Spinal cord (tissue), 10 donors: ENCODE measurements around the gene EFNA5. TPM values are rescaled to one million over a fixed set of nuclear protein-coding genes. Genes with fewer than 3 reads are reported as not detected.

Source experiments
- DNase-seq, 6 donors: peaks; one replicate each; pipeline versions ENCODE4 v3.0.0 to v3.0.0-alpha.2; 2013 to 2015; ENCODE audit warnings: low spot score in 6 of 6, low read depth in 4 of 6
- H3K27ac ChIP-seq: one replicate; pipeline ENCODE4 v1.5.1; 2013; ENCODE audit warnings: low read depth, low read length, control low read depth
- H3K27me3 ChIP-seq: one replicate; pipeline ENCODE4 v1.6.1; 2013; ENCODE audit warnings: low read length; ENCODE audit not compliant: control insufficient read depth, insufficient read depth
- H3K36me3 ChIP-seq: one replicate; pipeline ENCODE4 v1.6.1; 2013; ENCODE audit warnings: low read length; ENCODE audit not compliant: control insufficient read depth, insufficient read depth
- H3K4me1 ChIP-seq: one replicate; pipeline ENCODE4 v1.6.1; 2013; ENCODE audit warnings: low read length; ENCODE audit not compliant: control insufficient read depth, insufficient read depth
- H3K4me3 ChIP-seq: one replicate; pipeline ENCODE4 v1.5.1; 2013; ENCODE audit warnings: low read depth, low read length, control low read depth
- H3K9me3 ChIP-seq: one replicate; pipeline ENCODE4 v1.6.1; 2013; ENCODE audit warnings: low read length; ENCODE audit not compliant: control insufficient read depth, insufficient read depth
- WGBS: methylation state at CpG from one replicate; pipeline ENCODE4 v1.1.5; 2013; ENCODE audit warnings: missing lambda C conversion rate; ENCODE audit not compliant: insufficient coverage; 5-methylcytosine and 5-hydroxymethylcytosine counted together
- polyA plus RNA-seq, 2 donors: library from polyadenylated mRNA; unstranded; fragments of 120-200 nt; gene quantifications; one replicate each; pipeline ENCODE4 v1.2.1, GENCODE V29; 2013; ENCODE audit not compliant: insufficient read length in 2 of 2
- total RNA-seq, 2 donors: library from RNA; depleted of rRNA in 1 of 2; stranded (reverse); fragments of 120-200 nt in 1 of 2; fragments of >200 nt in 1 of 2; gene quantifications; one replicate each; pipeline versions ENCODE4 v1.2.3 to v1.2.4, GENCODE V29; 2013 to 2014
- donor health status: healthy.

Gene EFNA5
- total and polyA plus RNA-seq, 4 donors: 11.7 to 17.7 (median 17.1) TPM

- no CpG with 5 or more reads among the region's 4 CpGs for WGBS
- H3K27me3 ChIP-seq: peaks cover 10% of the 10 kb centered on the region
Measured at GRCh38 chr5:107674655-107675054, 3.9 kb upstream of the EFNA5 start.

GRCh38 chr5:107673368-107674136 lies 2.8 kb upstream of the EFNA5 start:
- peak overlapping the region; percentile 80 for H3K27ac ChIP-seq
- H3K9me3 ChIP-seq: no peaks in the 10 kb centered on the region
- 0% methylated on average over 27 of the region's 32 CpGs for WGBS
- H3K4me3 ChIP-seq: peak overlapping the region; percentile 85
- DNase-seq: peak in 5 of 6 donors; percentile 79 to 97 (median 82)
- H3K4me1 ChIP-seq: peaks cover 39% of the 10 kb centered on the region
- H3K27me3 ChIP-seq: peaks cover 20% of the 10 kb centered on the region
- H3K36me3 ChIP-seq: peaks cover 3% of the 10 kb centered on the region

More at GRCh38 chr5:107674655-107675054, 3.9 kb upstream of the EFNA5 start:
- no peak overlapping the region for H3K4me3 ChIP-seq
- no peak for DNase-seq
- peaks cover 3% of the 10 kb centered on the region for H3K36me3 ChIP-seq
- peaks cover 31% of the 10 kb centered on the region for H3K4me1 ChIP-seq
- H3K9me3 ChIP-seq: no peaks in the 10 kb centered on the region
- H3K27ac ChIP-seq: no peak overlapping the region

GRCh38 chr5:107673039-107673367 lies 2.3 kb upstream of the EFNA5 start:
- Histone ChIP-seq H3K27ac (peak overlapping the region; percentile 80), H3K36me3 (peaks cover 3% of the 10 kb centered on the region), H3K27me3 (peaks cover 20% of the 10 kb centered on the region), H3K9me3 (no peaks in the 10 kb centered on the region), H3K4me1 (peaks cover 39% of the 10 kb centered on the region), H3K4me3 (peak overlapping the region; percentile 85)
- DNase-seq: no peak
- 0% methylated on average over 9 of the region's 11 CpGs for WGBS

GRCh38 chr5:107672211-107673038 lies 1.7 kb upstream of the EFNA5 start:
- no peaks in the 10 kb centered on the region for H3K9me3 ChIP-seq
- H3K27ac ChIP-seq: peak overlapping the region; percentile 82
- DNase-seq: peak in 5 of 6 donors; percentile 72 to 98 (median 84)
- peaks cover 20% of the 10 kb centered on the region for H3K27me3 ChIP-seq
- peaks cover 3% of the 10 kb centered on the region for H3K36me3 ChIP-seq
- peak overlapping the region; percentile 85 for H3K4me3 ChIP-seq
- WGBS: under 1% methylated on average over 45 of the region's 66 CpGs
- peaks cover 39% of the 10 kb centered on the region for H3K4me1 ChIP-seq

- DNase-seq: peak in 1 of 6 donors; percentile 48
- Histone ChIP-seq H3K27ac (peak overlapping the region; percentile 82), H3K36me3 (peaks cover 3% of the 10 kb centered on the region), H3K4me3 (peak overlapping the region; percentile 85), H3K9me3 (no peaks in the 10 kb centered on the region), H3K4me1 (peaks cover 39% of the 10 kb centered on the region), H3K27me3 (peaks cover 20% of the 10 kb centered on the region)
- WGBS: 0% methylated on average over 10 of the region's 20 CpGs
Measured at GRCh38 chr5:107671742-107672210, 1.0 kb upstream of the EFNA5 start.

GRCh38 chr5:107670087-107670931 lies 428 bp downstream of the EFNA5 start:
- Histone ChIP-seq H3K9me3 (no peaks in the 10 kb centered on the region), H3K4me1 (peaks cover 39% of the 10 kb centered on the region), H3K4me3 (peak overlapping the region; percentile 85), H3K27ac (peak overlapping the region; percentile 57), H3K27me3 (peaks cover 16% of the 10 kb centered on the region), H3K36me3 (peaks cover 3% of the 10 kb centered on the region)
- WGBS: under 1% methylated on average over 73 of the region's 77 CpGs
- DNase-seq: peak in 4 of 6 donors; percentile 18 to 75 (median 48)

- Histone ChIP-seq H3K27ac (peak overlapping the region; percentile 64), H3K36me3 (peaks cover 3% of the 10 kb centered on the region), H3K9me3 (no peaks in the 10 kb centered on the region), H3K4me3 (peak overlapping the region; percentile 85), H3K27me3 (peaks cover 16% of the 10 kb centered on the region), H3K4me1 (peaks cover 39% of the 10 kb centered on the region)
- DNase-seq: peak in 3 of 6 donors; percentile 15 to 71 (median 65)
- 2% methylated on average over 43 of the region's 60 CpGs for WGBS
Measured at GRCh38 chr5:107669096-107670031, 1.4 kb downstream of the EFNA5 start.

GRCh38 chr5:107668154-107669095 lies 2.3 kb downstream of the EFNA5 start:
- 11% methylated on average over 5 of the region's 11 CpGs for WGBS
- DNase-seq: peak in 2 of 6 donors; percentile 32 to 61
- Histone ChIP-seq H3K27me3 (peaks cover 16% of the 10 kb centered on the region), H3K9me3 (no peaks in the 10 kb centered on the region), H3K4me1 (peaks cover 37% of the 10 kb centered on the region), H3K27ac (no peak overlapping the region), H3K4me3 (peak overlapping the region; percentile 85), H3K36me3 (peaks cover 3% of the 10 kb centered on the region)
